HEK293 (cell line): ENCODE measurements around the gene LCA5L.

Source experiments
- CTCF ChIA-PET: fragments of 350-600 bp; formaldehyde crosslinking; extraction: SDS; loops from one replicate; lab custom pipeline; 2021; ENCODE audit warnings: antibody characterized with exemption; lab: Yijun Ruan, JAX
- POLR2A ChIA-PET: fragments of 300-600 bp; formaldehyde crosslinking; extraction: SDS; loops from one replicate; lab custom pipeline; 2020; ENCODE audit warnings: antibody characterized with exemption, inconsistent platforms; lab: Yijun Ruan, JAX
- H3K27ac ChIP-seq: fragments of 200-500 bp; sonication (Bioruptor generic); 2 replicates; pipeline ENCODE4 v1.5.1; 2014; ENCODE audit warnings: low read depth, low read length, control low read depth, inconsistent platforms; ENCODE audit errors: extremely low read depth
- H3K36me3 ChIP-seq, 2 experiments: fragments of 200-500 bp in 1 of 2; sonication (Bioruptor generic) in 1 of 2; 1 replicate in 1 of 2; 2 replicates in 1 of 2; pipeline ENCODE4 v1.5.1; 2014 to 2017; ENCODE audit warnings: inconsistent platforms in 2 of 2, low read length in 2 of 2; ENCODE audit not compliant: control insufficient read depth in 2 of 2, insufficient read depth in 1 of 2
- H3K4me1 ChIP-seq: fragments of 200-500 bp; sonication (Bioruptor generic); 2 replicates; pipeline ENCODE4 v1.5.1; 2014; ENCODE audit warnings: mild to moderate bottlenecking, low read length, inconsistent platforms; ENCODE audit not compliant: control insufficient read depth, insufficient read depth
- H3K4me3 ChIP-seq: 2 replicates; pipeline ENCODE4 v1.5.1; 2011; ENCODE audit warnings: low read depth, mild to moderate bottlenecking, control low read depth, low read length, moderate library complexity
- H3K9me3 ChIP-seq: fragments of 200-500 bp; sonication (Bioruptor generic); 2 replicates; pipeline ENCODE4 v1.5.1; 2014; ENCODE audit warnings: low read depth, low read length, inconsistent platforms; ENCODE audit not compliant: control insufficient read depth, insufficient read depth
- EGR2 ChIP-seq: fragments of 450-650 bp; formaldehyde crosslinking; IDR thresholded peaks from 2 replicates; pipeline ENCODE4 v1.5.1; 2016; ENCODE audit warnings: low read depth, missing biosample characterization, missing genetic modification characterization
- GLIS1 ChIP-seq: fragments of 450-650 bp; formaldehyde crosslinking; IDR thresholded peaks from 2 replicates; pipeline ENCODE4 v1.5.1; 2016; ENCODE audit warnings: missing biosample characterization, missing genetic modification characterization
- HOXC10 ChIP-seq: sonication (generic); formaldehyde crosslinking; IDR thresholded peaks from 2 replicates; pipeline ENCODE4 v1.8.1; 2023; ENCODE audit warnings: mild to moderate bottlenecking, missing genetic modification reagents
- IKZF3 ChIP-seq: fragments of 450-650 bp; IDR thresholded peaks from 2 replicates; pipeline ENCODE4 v1.5.0; 2018; ENCODE audit warnings: missing biosample characterization, mild to moderate bottlenecking, missing genetic modification characterization, moderate library complexity
- SP7 ChIP-seq: fragments of 450-650 bp; formaldehyde crosslinking; IDR thresholded peaks from 2 replicates; pipeline ENCODE4 v1.5.1; 2016; ENCODE audit warnings: missing biosample characterization, missing genetic modification characterization
- ZIC2 ChIP-seq: fragments of 450-650 bp; formaldehyde crosslinking; IDR thresholded peaks from 2 replicates; pipeline ENCODE4 v1.5.1; 2016; ENCODE audit warnings: missing biosample characterization, missing genetic modification characterization
- ZNF148 ChIP-seq: fragments of 450-650 bp; formaldehyde crosslinking; IDR thresholded peaks from 2 replicates; pipeline ENCODE4 v1.5.0; 2017; ENCODE audit warnings: missing biosample characterization, missing genetic modification characterization, borderline replicate concordance
- ZNF155 ChIP-seq: fragments of 450-650 bp; formaldehyde crosslinking; IDR thresholded peaks from 2 replicates; pipeline ENCODE4 v1.5.1; 2016; ENCODE audit warnings: missing biosample characterization, missing genetic modification characterization
- ZNF211 ChIP-seq: fragments of 450-650 bp; formaldehyde crosslinking; IDR thresholded peaks from 2 replicates; pipeline ENCODE4 v1.5.1; 2016; ENCODE audit warnings: low read depth, missing biosample characterization, missing genetic modification characterization
- ZNF239 ChIP-seq: fragments of 450-650 bp; formaldehyde crosslinking; IDR thresholded peaks from 2 replicates; pipeline ENCODE4 v1.5.1; 2016; ENCODE audit warnings: missing biosample characterization, missing genetic modification characterization
- ZNF280C ChIP-seq: fragments of 450-650 bp; formaldehyde crosslinking; IDR thresholded peaks from 2 replicates; pipeline ENCODE4 v1.5.1; 2016; ENCODE audit warnings: missing biosample characterization, missing genetic modification characterization
- ZNF341 ChIP-seq: fragments of 450-650 bp; formaldehyde crosslinking; IDR thresholded peaks from 2 replicates; pipeline ENCODE4; 2016; ENCODE audit warnings: low read depth, missing biosample characterization, missing genetic modification characterization
- ZNF362 ChIP-seq: fragments of 450-650 bp; formaldehyde crosslinking; IDR thresholded peaks from 2 replicates; pipeline ENCODE4 v1.5.1; 2016; ENCODE audit warnings: missing biosample characterization, missing genetic modification characterization
- ZNF529 ChIP-seq: fragments of 450-650 bp; formaldehyde crosslinking; IDR thresholded peaks from 2 replicates; pipeline ENCODE4 v1.5.1; 2017; ENCODE audit warnings: missing genetic modification characterization, missing biosample characterization; ENCODE audit not compliant: insufficient replicate concordance
- ZNF555 ChIP-seq: fragments of 450-650 bp; formaldehyde crosslinking; conservative IDR thresholded peaks from 2 replicates; pipeline ENCODE4 v1.5.1; 2017; ENCODE audit warnings: missing biosample characterization, mild to moderate bottlenecking, missing genetic modification characterization, inconsistent platforms
- ZNF558 ChIP-seq: fragments of 450-650 bp; formaldehyde crosslinking; IDR thresholded peaks from 2 replicates; pipeline ENCODE4 v1.5.1; 2016; ENCODE audit warnings: missing biosample characterization, missing genetic modification characterization
- ZNF585B ChIP-seq: fragments of 450-650 bp; formaldehyde crosslinking; IDR thresholded peaks from 2 replicates; pipeline ENCODE4 v1.5.1; 2016; ENCODE audit warnings: missing biosample characterization, missing genetic modification characterization
- ZNF624 ChIP-seq: fragments of 450-650 bp; formaldehyde crosslinking; IDR thresholded peaks from 2 replicates; pipeline ENCODE4 v1.5.1; 2017; ENCODE audit warnings: missing biosample characterization, missing genetic modification characterization
- ZNF629 ChIP-seq: fragments of 450-650 bp; formaldehyde crosslinking; IDR thresholded peaks from 2 replicates; pipeline ENCODE4 v1.5.1; 2017; ENCODE audit warnings: missing biosample characterization, missing genetic modification characterization
- ZNF704 ChIP-seq: fragments of 450-650 bp; formaldehyde crosslinking; IDR thresholded peaks from 2 replicates; pipeline ENCODE4 v1.5.1; 2016; ENCODE audit warnings: missing biosample characterization, missing genetic modification characterization

The LCA5L gene

GRCh38 chr21:39430457-39430856 is 15.1 kb downstream of the LCA5L start:
- H3K4me3 ChIP-seq = no peak overlapping the region
- H3K27ac ChIP-seq = no peak overlapping the region
- POLR2A ChIA-PET = no interaction called here
- CTCF ChIA-PET = interaction anchor here (0.5 to 6.3 kb wide), 6 partner anchors 11 to 1417 kb away, joined by 3 to 55 read pairs (median 4); no protein-coding TSS in a partner anchor
- no peaks in the 10 kb centered on the region for H3K9me3 ChIP-seq
- H3K36me3 ChIP-seq = no peaks in the 10 kb centered on the region
- peak; percentile 83 for TF ChIP-seq GLIS1
- TF ChIP-seq ZIC2 (tag by site-specific recombination) = peak; percentile 66
- no peak for TF ChIP-seq ZNF211 (tag by site-specific recombination)
- TF ChIP-seq ZNF585B = no peak
- 0 out of 2 replicates have a peak, but pooled peaks have one; percentile 3 for TF ChIP-seq EGR2 (tag by site-specific recombination)
- no peaks in the 10 kb centered on the region for H3K4me1 ChIP-seq

- ChIA-PET POLR2A (no interaction called here), CTCF (interaction anchor here (0.5 to 6.3 kb wide), 6 partner anchors 11 to 1577 kb away, joined by 3 to 55 read pairs (median 4); no protein-coding TSS in a partner anchor)
- H3K9me3 ChIP-seq = no peaks in the 10 kb centered on the region
- no peaks in the 10 kb centered on the region for H3K4me1 ChIP-seq
- TF ChIP-seq ZNF239 (tag by site-specific recombination) = no peak
- no peak for TF ChIP-seq ZNF555 (tag by site-specific recombination)
- TF ChIP-seq ZNF624 = no peak
- TF ChIP-seq ZNF341 (tag by site-specific recombination) = no peak
- TF ChIP-seq ZNF280C = no peak
- no peak for TF ChIP-seq ZNF585B
- TF ChIP-seq SP7 (tag by site-specific recombination) = no peak
- TF ChIP-seq HOXC10 (CRISPR knock-in tag) = no peak
- no peak for TF ChIP-seq IKZF3 (tag by site-specific recombination)
- TF ChIP-seq ZNF629 = no peak
- TF ChIP-seq ZNF704 (tag by site-specific recombination) = no peak
- TF ChIP-seq ZNF148 (tag by site-specific recombination) = no peak
- no peak for TF ChIP-seq ZNF155
- TF ChIP-seq ZNF362 (tag by site-specific recombination) = no peak
- TF ChIP-seq ZNF558 (tag by site-specific recombination) = no peak
- no peak for TF ChIP-seq ZNF529 (tag by site-specific recombination)
- no peaks in the 10 kb centered on the region for H3K36me3 ChIP-seq
- H3K27ac ChIP-seq = no peak overlapping the region
- no peak overlapping the region for H3K4me3 ChIP-seq
Measured at GRCh38 chr21:39430016-39430415, 15.6 kb downstream of the LCA5L start.
